Liver (tissue), 9 donors: ENCODE results near the gene EPHA6. TPM values are rescaled to one million over a fixed set of nuclear protein-coding genes. Genes with fewer than 3 reads are reported as not detected.

Experiments
- DNase-seq: peaks from one replicate; pipeline ENCODE4 v3.0.0-alpha.2; 2017; ENCODE audit warnings: low spot score
- H3K27ac ChIP-seq, 2 donors: one replicate each; pipeline ENCODE4 v1.7.0; 2013; ENCODE audit warnings: inconsistent platforms in 2 of 2, low read length in 2 of 2, control low read depth in 1 of 2, low read depth in 1 of 2, mild to moderate bottlenecking in 1 of 2
- H3K27me3 ChIP-seq, 4 donors: one replicate each; pipeline versions ENCODE4 v1.6.1 to v1.7.0; 2013; ENCODE audit warnings: low read length in 3 of 4, inconsistent platforms in 1 of 4, mild to moderate bottlenecking in 1 of 4, moderate library complexity in 1 of 4; ENCODE audit not compliant: control insufficient read depth in 4 of 4, insufficient read depth in 4 of 4
- H3K36me3 ChIP-seq, 4 donors: one replicate each; pipeline versions ENCODE4 v1.6.1 to v1.7.0; 2013; ENCODE audit warnings: low read length in 3 of 4, mild to moderate bottlenecking in 3 of 4, low read depth in 1 of 4, moderate library complexity in 1 of 4; ENCODE audit not compliant: control insufficient read depth in 4 of 4, insufficient read depth in 3 of 4
- H3K4me1 ChIP-seq, 4 donors: one replicate each; pipeline versions ENCODE4 v1.6.1 to v1.7.0; 2013; ENCODE audit warnings: low read length in 3 of 4, mild to moderate bottlenecking in 3 of 4, moderate library complexity in 1 of 4; ENCODE audit not compliant: control insufficient read depth in 4 of 4, insufficient read depth in 4 of 4
- H3K4me3 ChIP-seq, 3 donors: one replicate each; pipeline versions ENCODE4 v1.6.1 to v1.7.0; 2013; ENCODE audit warnings: low read length in 3 of 3, control low read depth in 1 of 3, low read depth in 1 of 3, mild to moderate bottlenecking in 1 of 3
- H3K9ac ChIP-seq, 2 donors: one replicate each; pipeline ENCODE4 v1.7.0; 2013; ENCODE audit warnings: low read length in 2 of 2, mild to moderate bottlenecking in 2 of 2, moderate library complexity in 2 of 2, control low read depth in 1 of 2, low read depth in 1 of 2
- H3K9me3 ChIP-seq, 4 donors: one replicate each; pipeline versions ENCODE4 v1.6.1 to v1.7.0; 2013; ENCODE audit warnings: low read length in 3 of 4; ENCODE audit not compliant: control insufficient read depth in 4 of 4
- EGR1 ChIP-seq, 2 donors: IDR thresholded peaks; 2 replicates each; pipeline ENCODE4 v1.6.1; 2016 to 2018; ENCODE audit warnings: antibody characterized with exemption in 2 of 2, low read depth in 2 of 2
- HNF4A ChIP-seq, 2 donors: conservative IDR thresholded peaks; 2 replicates each; pipeline ENCODE4 v1.6.1; 2016; ENCODE audit warnings: antibody characterized with exemption in 2 of 2, mild to moderate bottlenecking in 2 of 2
- HNF4G ChIP-seq: IDR thresholded peaks from 2 replicates; pipeline ENCODE4 v1.6.1; 2016; ENCODE audit warnings: antibody characterized with exemption
- NR2F2 ChIP-seq: IDR thresholded peaks from 2 replicates; pipeline ENCODE4 v1.6.1; 2016; ENCODE audit warnings: antibody characterized with exemption
- RAD21 ChIP-seq, 2 donors: IDR thresholded peaks; 2 replicates each; pipeline ENCODE4 v1.6.1; 2016; ENCODE audit warnings: antibody characterized with exemption in 2 of 2, mild to moderate bottlenecking in 2 of 2
- RXRA ChIP-seq, 2 donors: IDR thresholded peaks; 2 replicates each; pipeline ENCODE4 v1.6.1; 2017 to 2018; ENCODE audit warnings: antibody characterized with exemption in 2 of 2, mild to moderate bottlenecking in 1 of 2
- YY1 ChIP-seq: IDR thresholded peaks from 2 replicates; pipeline ENCODE4 v1.6.1; 2016; ENCODE audit warnings: antibody characterized with exemption, mild to moderate bottlenecking
- ZBTB33 ChIP-seq: IDR thresholded peaks from 2 replicates; pipeline ENCODE4 v1.6.1; 2016; ENCODE audit warnings: antibody characterized with exemption
- WGBS: extraction: QIAGEN DNeasy Blood & Tissue Kit; methylation state at CpG from one replicate; pipeline ENCODE4 v1.1.7; 2013; 5-methylcytosine and 5-hydroxymethylcytosine counted together
- polyA plus RNA-seq, 2 donors: library from polyadenylated mRNA; stranded (reverse) in 1 of 2; unstranded in 1 of 2; fragments of 200-250 nt in 1 of 2; fragments of >200 nt in 1 of 2; fragmentation: Nextera tagmentation in 1 of 2; extraction: Ambion mirVana in 1 of 2; gene quantifications; one replicate each; pipeline versions ENCODE4 v1.2.1 to v1.2.3, GENCODE V29; 2013 to 2015
- total RNA-seq, 2 donors: library from RNA; depleted of rRNA; stranded (reverse); fragments of >200 nt; gene quantifications; one replicate each; pipeline ENCODE4 v1.2.3, GENCODE V29; 2014
- TF ChIP-seq, protein P1 (sequence below): IDR thresholded peaks from 2 replicates; pipeline ENCODE4 v1.6.1; 2016; ENCODE audit warnings: antibody characterized with exemption
- TF ChIP-seq, protein P2 (sequence below): IDR thresholded peaks from 2 replicates; pipeline ENCODE4 v1.6.1; 2016; ENCODE audit warnings: antibody characterized with exemption, mild to moderate bottlenecking
- donor health status: healthy.
- donor health status: healthy.
- donor health status: healthy.
- donor health status: healthy.
- donor health status: healthy.

EPHA6 gene
- total and polyA plus RNA-seq, 4 donors, result 0.05 to 0.17 (median 0.05) TPM; not detected in 1

GRCh38 chr3:97738761-97739160, 924.4 kb downstream of the EPHA6 start:
- Histone ChIP-seq H3K9me3 (no peaks in the 10 kb centered on the region), H3K9ac (no peak overlapping the region), H3K27me3 (no peaks in the 10 kb centered on the region), H3K4me3 (no peak overlapping the region), H3K36me3 (no peaks in the 10 kb centered on the region), H3K27ac (no peak overlapping the region), H3K4me1 (no peaks in the 10 kb centered on the region)
- DNase-seq, result no peak
- WGBS, result 57% methylated on average over 1 of the region's 1 CpG
- no peak for TF ChIP-seq EGR1 (IDR thresholded peaks at IDR 0.05; ENCODE audit: low read depth in 2 of 2)
- TF ChIP-seq, protein P1, sequence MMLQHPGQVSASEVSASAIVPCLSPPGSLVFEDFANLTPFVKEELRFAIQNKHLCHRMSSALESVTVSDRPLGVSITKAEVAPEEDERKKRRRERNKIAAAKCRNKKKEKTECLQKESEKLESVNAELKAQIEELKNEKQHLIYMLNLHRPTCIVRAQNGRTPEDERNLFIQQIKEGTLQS, result no peak
- no peak for TF ChIP-seq RAD21 (IDR thresholded peaks at IDR 0.05)
- TF ChIP-seq, protein P2, sequence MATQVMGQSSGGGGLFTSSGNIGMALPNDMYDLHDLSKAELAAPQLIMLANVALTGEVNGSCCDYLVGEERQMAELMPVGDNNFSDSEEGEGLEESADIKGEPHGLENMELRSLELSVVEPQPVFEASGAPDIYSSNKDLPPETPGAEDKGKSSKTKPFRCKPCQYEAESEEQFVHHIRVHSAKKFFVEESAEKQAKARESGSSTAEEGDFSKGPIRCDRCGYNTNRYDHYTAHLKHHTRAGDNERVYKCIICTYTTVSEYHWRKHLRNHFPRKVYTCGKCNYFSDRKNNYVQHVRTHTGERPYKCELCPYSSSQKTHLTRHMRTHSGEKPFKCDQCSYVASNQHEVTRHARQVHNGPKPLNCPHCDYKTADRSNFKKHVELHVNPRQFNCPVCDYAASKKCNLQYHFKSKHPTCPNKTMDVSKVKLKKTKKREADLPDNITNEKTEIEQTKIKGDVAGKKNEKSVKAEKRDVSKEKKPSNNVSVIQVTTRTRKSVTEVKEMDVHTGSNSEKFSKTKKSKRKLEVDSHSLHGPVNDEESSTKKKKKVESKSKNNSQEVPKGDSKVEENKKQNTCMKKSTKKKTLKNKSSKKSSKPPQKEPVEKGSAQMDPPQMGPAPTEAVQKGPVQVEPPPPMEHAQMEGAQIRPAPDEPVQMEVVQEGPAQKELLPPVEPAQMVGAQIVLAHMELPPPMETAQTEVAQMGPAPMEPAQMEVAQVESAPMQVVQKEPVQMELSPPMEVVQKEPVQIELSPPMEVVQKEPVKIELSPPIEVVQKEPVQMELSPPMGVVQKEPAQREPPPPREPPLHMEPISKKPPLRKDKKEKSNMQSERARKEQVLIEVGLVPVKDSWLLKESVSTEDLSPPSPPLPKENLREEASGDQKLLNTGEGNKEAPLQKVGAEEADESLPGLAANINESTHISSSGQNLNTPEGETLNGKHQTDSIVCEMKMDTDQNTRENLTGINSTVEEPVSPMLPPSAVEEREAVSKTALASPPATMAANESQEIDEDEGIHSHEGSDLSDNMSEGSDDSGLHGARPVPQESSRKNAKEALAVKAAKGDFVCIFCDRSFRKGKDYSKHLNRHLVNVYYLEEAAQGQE, result no peak
- TF ChIP-seq ZBTB33, result no peak

DNA sequence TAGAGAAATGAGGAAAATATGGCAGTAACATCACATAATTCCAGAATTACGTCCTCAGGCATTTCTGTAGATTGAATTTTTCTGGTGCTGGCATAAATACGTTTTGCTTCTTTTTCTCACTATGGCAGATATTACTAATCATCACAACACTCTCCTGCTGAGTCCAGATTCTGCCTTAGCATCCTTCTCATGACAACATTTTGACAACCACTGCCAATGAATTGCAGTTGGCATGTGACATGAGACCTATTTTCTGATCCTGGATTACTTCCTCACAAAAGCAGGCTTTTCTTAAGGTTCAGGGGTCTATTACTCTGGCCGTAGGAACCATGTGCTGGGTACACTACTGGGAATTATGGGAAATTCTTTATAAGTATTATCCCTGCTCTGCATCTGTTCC, 927.6 kb downstream of the EPHA6 start:
- Histone ChIP-seq H3K9ac (no peak overlapping the region), H3K27me3 (no peaks in the 10 kb centered on the region), H3K4me1 (no peaks in the 10 kb centered on the region), H3K9me3 (no peaks in the 10 kb centered on the region), H3K36me3 (no peaks in the 10 kb centered on the region), H3K27ac (no peak overlapping the region), H3K4me3 (no peak overlapping the region)
- TF ChIP-seq HNF4G (no peak), RXRA (IDR thresholded peaks at IDR 0.05) (no peak)
- TF ChIP-seq, protein P2, result no peak
- no peak for DNase-seq
- WGBS, result 80% methylated on average over 3 of the region's 3 CpGs

- TF ChIP-seq HNF4A (conservative IDR thresholded peaks at IDR 0.05) (no peak), YY1 (no peak), NR2F2 (peak; percentile 89)
- TF ChIP-seq, protein P2, result no peak
- no peaks in the 10 kb centered on the region for H3K4me1 ChIP-seq
- no peaks in the 10 kb centered on the region for H3K9me3 ChIP-seq
- 56% methylated on average over 3 of the region's 3 CpGs for WGBS
- H3K27ac ChIP-seq, result no peak overlapping the region
- DNase-seq, result no peak
- H3K9ac ChIP-seq, result no peak overlapping the region
- no peaks in the 10 kb centered on the region for H3K27me3 ChIP-seq
- H3K4me3 ChIP-seq, result no peak overlapping the region
- H3K36me3 ChIP-seq, result no peaks in the 10 kb centered on the region
Observed at GRCh38 chr3:97744289-97744688, 929.9 kb downstream of the EPHA6 start.
